HepG2 (cell line): ENCODE results near the gene CARS2. TPM values are rescaled to one million over a fixed set of nuclear protein-coding genes. Genes with fewer than 3 reads are reported as not detected.

Experiments used
- AGO2 ChIP-seq: fragments of 200-400 bp; formaldehyde crosslinking; optimal IDR thresholded peaks from 2 replicates; pipeline ENCODE3; 2017; ENCODE audit warnings: mild to moderate bottlenecking, low read depth, low read length, moderate library complexity
- CBFB ChIP-seq: sonication (generic); formaldehyde crosslinking; IDR thresholded peaks from 2 replicates; pipeline ENCODE4 v1.4.0; 2020; ENCODE audit warnings: missing genetic modification reagents
- CHD4 ChIP-seq: fragments of 200-600 bp; sonication (generic); IDR thresholded peaks from 2 replicates; pipeline ENCODE4 v1.7.0; 2017; ENCODE audit warnings: mild to moderate bottlenecking, low read length, borderline replicate concordance
- ETV6 ChIP-seq: sonication (generic); formaldehyde crosslinking; conservative IDR thresholded peaks from 2 replicates; pipeline ENCODE4 v1.4.0; 2020; ENCODE audit warnings: missing genetic modification reagents
- GABPB1 ChIP-seq: IDR thresholded peaks from 2 replicates; pipeline ENCODE4 v1.6.1; 2016; ENCODE audit warnings: mild to moderate bottlenecking, missing genetic modification reagents, moderate library complexity, missing compliant biosample characterization
- JARID2 ChIP-seq: sonication (generic); formaldehyde crosslinking; IDR thresholded peaks from 2 replicates; pipeline ENCODE4 v1.8.1; 2023; ENCODE audit warnings: missing genetic modification reagents, inconsistent platforms; ENCODE audit not compliant: insufficient replicate concordance
- KDM6A ChIP-seq: IDR thresholded peaks from 2 replicates; pipeline ENCODE4 v1.6.1; 2016; ENCODE audit warnings: low read depth
- MEIS2 ChIP-seq: sonication (generic); formaldehyde crosslinking; IDR thresholded peaks from 2 replicates; pipeline ENCODE4 v1.9.0; 2021; ENCODE audit warnings: mild to moderate bottlenecking, missing genetic modification reagents
- REL ChIP-seq: sonication (generic); formaldehyde crosslinking; conservative IDR thresholded peaks from 2 replicates; pipeline ENCODE4 v1.8.0; 2022; ENCODE audit warnings: mild to moderate bottlenecking, missing genetic modification reagents, moderate library complexity
- SALL1 ChIP-seq: sonication (generic); formaldehyde crosslinking; IDR thresholded peaks from 2 replicates; pipeline ENCODE4 v1.8.0; 2022; ENCODE audit warnings: mild to moderate bottlenecking, missing genetic modification reagents
- ZNF720 ChIP-seq: sonication (generic); formaldehyde crosslinking; IDR thresholded peaks from 2 replicates; pipeline ENCODE4 v1.4.0; 2020; ENCODE audit warnings: missing genetic modification reagents
- ZNF761 ChIP-seq: sonication (generic); formaldehyde crosslinking; conservative IDR thresholded peaks from 2 replicates; pipeline ENCODE4 v1.4.0; 2020; ENCODE audit warnings: mild to moderate bottlenecking, missing genetic modification reagents
- ZNF792 ChIP-seq: IDR thresholded peaks from 2 replicates; pipeline ENCODE4 v1.6.1; 2016
- ZSCAN29 ChIP-seq: sonication (generic); formaldehyde crosslinking; conservative IDR thresholded peaks from 2 replicates; pipeline ENCODE4 v1.4.0; 2020; ENCODE audit warnings: mild to moderate bottlenecking, missing genetic modification reagents
- ZSCAN30 ChIP-seq: sonication (generic); formaldehyde crosslinking; IDR thresholded peaks from 2 replicates; pipeline ENCODE4 v1.5.0; 2020; ENCODE audit warnings: mild to moderate bottlenecking, missing genetic modification reagents
- polyA plus RNA-seq, 8 experiments: library from polyadenylated mRNA; depleted of rRNA in 3 of 8; stranded (reverse) in 7 of 8; unstranded in 1 of 8; fragments of >200 nt; fragmentation: Illumina TruSeq in 4 of 8; extraction: Trizol in 4 of 8; gene quantifications; 2 replicates each; pipeline versions ENCODE4 v1.2.1 to v1.2.3, GENCODE V29; 2011 to 2016; ENCODE audit warnings: low read depth in 4 of 8, missing spikeins in 1 of 8, mixed read lengths in 1 of 8; ENCODE audit not compliant: insufficient read depth in 1 of 8
- total RNA-seq, 5 experiments: library from RNA; depleted of rRNA; stranded (reverse); fragments of >200 nt; fragmentation: Illumina TruSeq; extraction: Trizol; gene quantifications; 2 replicates each; pipeline ENCODE4 v1.2.3, GENCODE V29; 2016; ENCODE audit warnings: low read depth in 1 of 5
- TF ChIP-seq, protein P1 (sequence below): sonication (generic); formaldehyde crosslinking; IDR thresholded peaks from 2 replicates; pipeline ENCODE4 v1.5.0; 2020; ENCODE audit warnings: missing genetic modification reagents
- TF ChIP-seq, protein P2 (sequence below): sonication (generic); formaldehyde crosslinking; IDR thresholded peaks from 2 replicates; pipeline ENCODE4 v1.4.0; 2020; ENCODE audit warnings: missing genetic modification reagents, borderline replicate concordance
- TF ChIP-seq, protein P3 (sequence below): sonication (generic); formaldehyde crosslinking; IDR thresholded peaks from 2 replicates; pipeline ENCODE4 v1.4.0; 2020; ENCODE audit warnings: missing genetic modification reagents, mild to moderate bottlenecking, borderline replicate concordance

Gene CARS2
- total and polyA plus RNA-seq, 2 of the 13 experiments (the other 11 are each of a cell fraction or from before 2014, with no cell fraction given), result 41.1 to 59.3 TPM

DNA sequence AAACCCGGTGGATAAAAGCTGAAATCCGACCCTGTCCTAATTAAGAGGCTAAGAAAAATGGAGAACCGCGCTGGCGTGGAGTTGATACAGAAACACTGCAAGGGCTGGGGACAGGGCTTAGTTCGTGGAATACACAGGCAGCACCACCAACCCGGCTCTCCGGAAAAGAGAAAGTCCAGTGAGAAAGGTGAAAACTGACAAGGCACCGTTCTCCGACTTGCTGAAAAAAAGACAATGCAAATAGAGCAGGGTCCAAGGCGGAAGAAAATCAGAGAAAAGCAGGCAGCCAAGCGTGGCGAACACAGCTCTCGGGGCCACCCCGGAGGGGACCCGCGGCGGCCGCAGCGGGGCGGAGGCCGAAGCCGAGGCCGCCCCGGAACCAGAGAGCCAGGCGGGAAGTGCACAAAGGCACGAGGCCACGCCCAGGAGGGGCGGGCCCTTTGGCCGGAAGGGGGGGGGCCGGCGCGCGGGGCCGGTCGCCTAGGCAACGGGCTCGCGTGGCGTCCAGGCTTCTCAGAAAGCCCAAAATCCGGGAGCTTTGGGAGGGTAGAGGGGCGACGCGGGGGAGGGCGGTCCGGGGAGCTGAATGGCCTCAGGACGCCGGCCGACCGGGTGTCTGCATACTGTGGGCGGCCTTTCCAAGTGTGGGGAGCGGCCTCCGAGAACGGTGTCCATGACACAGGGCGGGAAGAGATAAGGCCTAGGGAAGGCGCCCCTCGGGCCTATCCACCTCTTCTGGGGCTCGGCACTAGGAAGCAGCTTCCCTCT lies 6.3 kb upstream of the CARS2 start (continued):
- TF ChIP-seq CBFB, result 0 out of 2 replicates have a peak, but pooled peaks have one; percentile 31
- TF ChIP-seq AGO2, result peak; percentile 36
- no peak for TF ChIP-seq ETV6
- TF ChIP-seq, protein P1, sequence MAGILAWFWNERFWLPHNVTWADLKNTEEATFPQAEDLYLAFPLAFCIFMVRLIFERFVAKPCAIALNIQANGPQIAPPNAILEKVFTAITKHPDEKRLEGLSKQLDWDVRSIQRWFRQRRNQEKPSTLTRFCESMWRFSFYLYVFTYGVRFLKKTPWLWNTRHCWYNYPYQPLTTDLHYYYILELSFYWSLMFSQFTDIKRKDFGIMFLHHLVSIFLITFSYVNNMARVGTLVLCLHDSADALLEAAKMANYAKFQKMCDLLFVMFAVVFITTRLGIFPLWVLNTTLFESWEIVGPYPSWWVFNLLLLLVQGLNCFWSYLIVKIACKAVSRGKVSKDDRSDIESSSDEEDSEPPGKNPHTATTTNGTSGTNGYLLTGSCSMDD (CRISPR knock-in tag), result no peak
- TF ChIP-seq MEIS2 (CRISPR knock-in tag), result peak; percentile 21; the same call in 1 of the 2 replicates
- peak; percentile 81; the same call in 1 of the 2 replicates for TF ChIP-seq REL
- TF ChIP-seq ZNF720 (CRISPR knock-in tag), result no peak
- TF ChIP-seq CHD4, result no peak; the same call in 1 of the 2 replicates
- peak; percentile 85 for TF ChIP-seq GABPB1 (CRISPR knock-in tag)
- no peak for TF ChIP-seq ZSCAN29 (CRISPR knock-in tag)
- 0 out of 2 replicates have a peak, but pooled peaks have one; percentile 15 for TF ChIP-seq KDM6A
- peak; percentile 41; the same call in 1 of the 2 replicates for TF ChIP-seq SALL1 (CRISPR knock-in tag)
- no peak for TF ChIP-seq ZSCAN30
- TF ChIP-seq ZNF761 (CRISPR knock-in tag), result no peak
- TF ChIP-seq, protein P2, sequence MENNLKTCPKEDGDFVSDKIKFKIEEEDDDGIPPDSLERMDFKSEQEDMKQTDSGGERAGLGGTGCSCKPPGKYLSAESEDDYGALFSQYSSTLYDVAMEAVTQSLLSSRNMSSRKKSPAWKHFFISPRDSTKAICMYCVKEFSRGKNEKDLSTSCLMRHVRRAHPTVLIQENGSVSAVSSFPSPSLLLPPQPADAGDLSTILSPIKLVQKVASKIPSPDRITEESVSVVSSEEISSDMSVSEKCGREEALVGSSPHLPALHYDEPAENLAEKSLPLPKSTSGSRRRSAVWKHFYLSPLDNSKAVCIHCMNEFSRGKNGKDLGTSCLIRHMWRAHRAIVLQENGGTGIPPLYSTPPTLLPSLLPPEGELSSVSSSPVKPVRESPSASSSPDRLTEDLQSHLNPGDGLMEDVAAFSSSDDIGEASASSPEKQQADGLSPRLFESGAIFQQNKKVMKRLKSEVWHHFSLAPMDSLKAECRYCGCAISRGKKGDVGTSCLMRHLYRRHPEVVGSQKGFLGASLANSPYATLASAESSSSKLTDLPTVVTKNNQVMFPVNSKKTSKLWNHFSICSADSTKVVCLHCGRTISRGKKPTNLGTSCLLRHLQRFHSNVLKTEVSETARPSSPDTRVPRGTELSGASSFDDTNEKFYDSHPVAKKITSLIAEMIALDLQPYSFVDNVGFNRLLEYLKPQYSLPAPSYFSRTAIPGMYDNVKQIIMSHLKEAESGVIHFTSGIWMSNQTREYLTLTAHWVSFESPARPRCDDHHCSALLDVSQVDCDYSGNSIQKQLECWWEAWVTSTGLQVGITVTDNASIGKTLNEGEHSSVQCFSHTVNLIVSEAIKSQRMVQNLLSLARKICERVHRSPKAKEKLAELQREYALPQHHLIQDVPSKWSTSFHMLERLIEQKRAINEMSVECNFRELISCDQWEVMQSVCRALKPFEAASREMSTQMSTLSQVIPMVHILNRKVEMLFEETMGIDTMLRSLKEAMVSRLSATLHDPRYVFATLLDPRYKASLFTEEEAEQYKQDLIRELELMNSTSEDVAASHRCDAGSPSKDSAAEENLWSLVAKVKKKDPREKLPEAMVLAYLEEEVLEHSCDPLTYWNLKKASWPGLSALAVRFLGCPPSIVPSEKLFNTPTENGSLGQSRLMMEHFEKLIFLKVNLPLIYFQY (CRISPR knock-in tag), result peak; percentile 53; the same call in 1 of the 2 replicates
- no peak for TF ChIP-seq JARID2 (CRISPR knock-in tag)
- TF ChIP-seq, protein P3, sequence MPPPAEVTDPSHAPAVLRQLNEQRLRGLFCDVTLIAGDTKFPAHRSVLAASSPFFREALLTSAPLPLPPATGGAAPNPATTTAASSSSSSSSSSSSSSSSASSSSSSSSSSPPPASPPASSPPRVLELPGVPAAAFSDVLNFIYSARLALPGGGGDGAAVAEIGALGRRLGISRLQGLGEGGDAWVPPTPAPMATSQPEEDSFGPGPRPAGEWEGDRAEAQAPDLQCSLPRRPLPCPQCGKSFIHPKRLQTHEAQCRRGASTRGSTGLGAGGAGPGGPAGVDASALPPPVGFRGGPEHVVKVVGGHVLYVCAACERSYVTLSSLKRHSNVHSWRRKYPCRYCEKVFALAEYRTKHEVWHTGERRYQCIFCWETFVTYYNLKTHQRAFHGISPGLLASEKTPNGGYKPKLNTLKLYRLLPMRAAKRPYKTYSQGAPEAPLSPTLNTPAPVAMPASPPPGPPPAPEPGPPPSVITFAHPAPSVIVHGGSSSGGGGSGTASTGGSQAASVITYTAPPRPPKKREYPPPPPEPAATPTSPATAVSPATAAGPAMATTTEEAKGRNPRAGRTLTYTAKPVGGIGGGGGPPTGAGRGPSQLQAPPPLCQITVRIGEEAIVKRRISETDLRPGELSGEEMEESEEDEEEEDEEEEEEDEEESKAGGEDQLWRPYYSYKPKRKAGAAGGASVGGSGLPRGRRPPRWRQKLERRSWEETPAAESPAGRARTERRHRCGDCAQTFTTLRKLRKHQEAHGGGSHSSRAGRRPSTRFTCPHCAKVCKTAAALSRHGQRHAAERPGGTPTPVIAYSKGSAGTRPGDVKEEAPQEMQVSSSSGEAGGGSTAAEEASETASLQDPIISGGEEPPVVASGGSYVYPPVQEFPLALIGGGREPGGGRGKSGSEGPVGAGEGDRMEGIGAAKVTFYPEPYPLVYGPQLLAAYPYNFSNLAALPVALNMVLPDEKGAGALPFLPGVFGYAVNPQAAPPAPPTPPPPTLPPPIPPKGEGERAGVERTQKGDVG (CRISPR knock-in tag), result no peak
- 0 out of 2 replicates have a peak, but pooled peaks have one; percentile 14 for TF ChIP-seq ZNF792 (CRISPR knock-in tag)
